Sciatic nerve (tissue), 2 donors: ENCODE data around the gene OR8H3. TPM values are rescaled to one million over a fixed set of nuclear protein-coding genes. Genes with fewer than 3 reads are reported as not detected.
"Not testable (repeated sequence)": the region's sequence is repeated elsewhere in the genome, so short reads cannot be mapped to it uniquely, and the experiment has no call there.

ENCODE experiments used
- ATAC-seq: fragments of 200-7000 bp; cut with Tn5 transposase; one replicate; pipeline ENCODE4 v1.9.1; 2020; ENCODE audit warnings: mild to moderate bottlenecking, moderate library complexity
- DNase-seq: peaks from one replicate; pipeline ENCODE4 v3.0.0-alpha.2; 2020; ENCODE audit warnings: low spot score
- intact Hi-C: fragments of 100-400 bp; cut with DNase I; formaldehyde crosslinking; loops from one replicate; pipeline ENCODE4 v1.14.2; 2022
- total RNA-seq: library from RNA; stranded (reverse); fragmentation: NEBNext Ultra II Directional; extraction: Animal tissue kit (Norgen Biotek cat#: 25700); gene quantifications from one replicate; pipeline ENCODE4 v1.2.1, GENCODE V29; 2021
- donor health status: DM: no; HTN: no; CAD: no.
- donor health status: DM: no; HTN: no; CAD: no.

The OR8H3 gene, protein sequence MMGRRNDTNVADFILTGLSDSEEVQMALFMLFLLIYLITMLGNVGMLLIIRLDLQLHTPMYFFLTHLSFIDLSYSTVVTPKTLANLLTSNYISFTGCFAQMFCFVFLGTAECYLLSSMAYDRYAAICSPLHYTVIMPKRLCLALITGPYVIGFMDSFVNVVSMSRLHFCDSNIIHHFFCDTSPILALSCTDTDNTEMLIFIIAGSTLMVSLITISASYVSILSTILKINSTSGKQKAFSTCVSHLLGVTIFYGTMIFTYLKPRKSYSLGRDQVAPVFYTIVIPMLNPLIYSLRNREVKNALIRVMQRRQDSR
- not detected for total RNA-seq

DNA sequence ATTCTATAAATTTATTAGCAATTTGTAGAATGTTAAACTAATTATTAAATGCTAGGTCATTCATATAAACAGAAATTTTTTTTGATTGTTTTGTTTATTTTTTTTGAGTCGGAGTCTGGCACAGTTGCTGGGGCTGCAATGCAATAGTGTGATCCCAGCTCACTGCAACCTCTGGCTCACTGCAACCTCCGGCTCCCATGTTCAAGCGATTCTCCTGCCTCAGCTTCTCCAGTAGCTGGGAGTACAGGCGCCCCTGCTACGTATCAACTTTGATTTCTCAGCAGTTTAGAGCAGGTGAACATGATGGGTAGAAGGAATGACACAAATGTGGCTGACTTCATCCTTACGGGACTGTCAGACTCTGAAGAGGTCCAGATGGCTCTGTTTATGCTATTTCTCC lies at the start of gene OR8H3:
Gene OR8H3 (plus strand): TSS at position 301 of the 400 bp plus-strand sequence. CDS start 0 bp downstream, at position 301.
- DNase-seq (no peak), ATAC-seq (no peak)
- intact Hi-C loops = no loop called here

DNA sequence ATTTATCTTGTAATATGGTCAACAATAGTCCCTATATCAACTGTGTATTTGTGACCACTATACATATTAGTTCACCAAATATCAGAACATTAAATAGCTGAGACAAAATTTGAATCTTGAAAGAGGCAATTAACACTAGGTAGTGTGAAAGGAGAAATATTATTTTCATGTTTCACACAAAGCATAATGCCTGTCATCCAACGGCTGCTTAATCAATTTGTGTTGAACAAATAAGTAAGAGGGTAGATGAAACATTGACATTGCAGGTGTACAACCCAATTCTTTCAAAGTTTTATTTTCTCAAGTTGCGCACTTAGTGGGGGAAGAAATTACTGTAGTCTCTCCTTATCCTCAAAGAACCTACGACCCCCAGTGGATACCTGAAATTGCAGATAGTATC lies 32.5 kb upstream of the OR8H3 start:
- DNase-seq (no peak), ATAC-seq (no peak)
- intact Hi-C loops = no loop called here

DNA sequence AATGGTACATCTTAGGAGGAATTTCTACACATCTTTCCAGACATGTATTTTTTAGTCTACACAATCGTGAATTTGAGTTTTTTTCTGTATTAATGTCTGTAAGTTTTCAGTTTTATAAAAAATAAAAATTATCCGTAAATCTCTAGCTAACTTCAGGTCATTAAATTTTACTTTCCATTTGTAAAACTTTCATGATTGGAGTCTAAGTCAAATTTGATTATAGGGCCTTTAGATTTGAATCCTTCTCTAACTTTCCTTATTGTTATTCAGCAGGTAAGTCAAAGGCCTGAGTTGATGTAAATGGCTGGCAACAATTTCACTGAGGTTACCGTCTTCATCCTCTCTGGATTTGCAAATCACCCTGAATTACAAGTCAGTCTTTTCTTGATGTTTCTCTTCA lies 29.2 kb upstream of the OR8H3 start, which contains the start of gene OR8I2:
Gene OR8I2 (plus strand): TSS at position 301 of the 400 bp plus-strand sequence. CDS start 0 bp downstream, at position 301.
- no peak for ATAC-seq
- no peak for DNase-seq
- intact Hi-C loops = no loop called here

DNA sequence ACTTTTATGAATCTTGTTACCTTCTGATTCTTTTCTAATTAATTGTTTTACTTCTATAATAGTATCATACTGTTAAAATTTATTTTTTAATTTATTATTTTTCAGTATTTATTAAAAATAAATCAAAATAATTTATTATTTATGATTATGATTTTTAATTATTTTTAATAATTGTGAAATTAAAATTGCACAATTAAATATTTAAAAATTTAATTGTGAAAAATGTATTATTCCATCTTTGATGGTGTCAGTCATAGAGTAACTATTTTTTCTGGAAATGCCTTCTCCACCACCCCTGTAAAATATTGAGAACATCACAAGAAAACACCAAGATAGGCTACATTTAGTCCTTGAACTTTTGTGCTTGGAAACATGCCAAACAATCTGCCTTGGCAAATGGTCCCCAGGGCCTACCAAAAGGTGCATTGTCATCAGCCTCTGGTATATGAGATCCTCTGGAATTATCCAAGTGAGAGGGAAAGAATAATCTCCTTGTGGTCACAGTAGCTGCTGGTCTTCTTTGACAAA lies 18.9 kb upstream of the OR8H3 start, which contains the start of gene OR8H2:
Gene OR8H2 (plus strand): TSS at position 478 of the 528 bp plus-strand sequence. CDS start 1,356 bp downstream, outside the sequence.
- intact Hi-C loops = no loop called here
- DNase-seq (no peak), ATAC-seq (no peak)

DNA sequence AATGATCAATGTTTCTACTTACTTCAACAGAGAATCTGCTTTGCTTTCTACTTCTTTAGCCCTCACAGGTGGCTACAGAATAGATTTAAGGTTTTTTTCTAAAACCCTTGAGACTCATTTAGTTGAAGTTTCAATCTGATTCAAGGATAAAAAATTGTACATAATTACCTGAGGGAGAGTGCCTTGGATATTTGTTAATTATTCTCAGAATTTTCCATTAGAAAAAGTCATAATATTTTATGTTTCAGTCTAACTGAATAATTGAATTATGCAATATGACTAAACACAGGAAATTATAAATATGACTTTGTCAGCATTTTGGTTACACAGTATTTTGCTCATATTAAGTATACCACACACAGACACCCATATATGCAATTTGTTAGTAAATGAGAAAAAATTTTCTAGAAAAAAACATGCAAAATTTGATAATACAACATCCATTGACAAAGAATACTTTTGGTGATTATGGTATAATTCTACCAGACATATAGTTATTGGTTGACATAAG lies 18.0 kb downstream of the OR8H3 start, which contains the start of gene OR8J3:
Gene OR8J3 (minus strand): TSS at position 51 of the 511 bp plus-strand sequence. CDS start 2,483 bp downstream, outside the sequence.
- intact Hi-C loops = no loop called here
- no peak for ATAC-seq
- DNase-seq = no peak

DNA sequence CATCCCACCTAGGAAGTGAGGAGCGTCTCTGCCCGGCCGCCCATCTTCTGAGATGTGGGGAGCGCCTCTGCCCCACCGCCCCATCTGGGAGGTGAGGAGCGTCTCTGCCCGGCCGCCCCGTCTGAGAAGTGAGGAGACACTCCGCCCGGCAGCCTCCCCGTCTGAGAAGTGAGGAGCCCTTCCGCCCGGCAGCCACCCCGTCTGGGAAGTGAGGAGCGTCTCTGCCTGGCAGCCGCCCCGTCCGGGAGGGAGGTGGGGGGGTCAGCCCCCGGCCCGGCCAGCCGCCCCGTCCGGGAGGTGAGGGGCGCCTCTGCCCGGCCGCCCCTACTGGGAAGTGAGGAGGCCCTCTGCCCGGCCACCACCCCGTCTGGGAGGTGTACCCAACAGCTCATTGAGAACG lies 21.5 kb downstream of the OR8H3 start:
- DNase-seq, ATAC-seq, intact Hi-C loops: not testable (repeated sequence)

DNA sequence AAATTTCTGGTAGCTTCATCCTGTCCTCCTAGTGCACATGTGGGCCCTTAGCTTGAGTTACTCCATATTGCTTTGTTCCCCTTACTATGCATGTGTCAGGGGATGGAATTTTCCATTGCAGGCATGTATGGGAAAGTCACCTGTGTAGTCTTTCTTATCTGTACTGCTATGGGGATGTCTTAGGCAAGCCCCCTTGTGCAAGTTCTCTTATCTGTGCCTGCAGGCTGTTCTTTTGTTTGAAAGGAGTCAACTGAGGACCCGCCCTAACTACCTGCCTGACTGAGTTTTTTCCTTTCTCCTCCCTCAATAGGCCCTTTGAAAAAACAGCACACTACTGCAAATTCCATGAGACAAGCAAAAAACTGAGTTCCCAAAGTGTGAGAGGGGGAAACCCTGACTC lies 29.2 kb downstream of the OR8H3 start:
- ATAC-seq = no peak
- intact Hi-C loops = no loop called here
- DNase-seq = no peak

DNA sequence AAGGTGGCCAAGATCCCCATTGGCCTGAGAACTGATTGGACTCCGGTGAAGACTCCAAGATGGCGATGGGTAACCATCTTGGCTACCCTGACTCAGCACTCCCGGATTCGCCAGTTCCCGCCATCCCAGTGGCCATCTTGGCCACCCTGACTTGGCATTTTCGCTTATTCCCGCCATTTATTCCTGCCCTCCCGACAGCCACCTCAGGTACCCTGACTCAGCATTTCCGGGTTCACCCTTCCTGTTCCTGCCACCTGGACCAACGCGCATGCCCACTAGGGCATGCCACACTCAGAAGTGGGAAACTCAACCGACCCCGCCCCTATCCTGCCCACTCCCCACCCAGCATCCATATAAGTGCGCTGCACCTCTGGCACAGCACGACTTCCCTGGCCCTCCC lies 30.2 kb downstream of the OR8H3 start:
- ATAC-seq = no peak
- intact Hi-C loops = no loop called here
- DNase-seq = no peak

DNA sequence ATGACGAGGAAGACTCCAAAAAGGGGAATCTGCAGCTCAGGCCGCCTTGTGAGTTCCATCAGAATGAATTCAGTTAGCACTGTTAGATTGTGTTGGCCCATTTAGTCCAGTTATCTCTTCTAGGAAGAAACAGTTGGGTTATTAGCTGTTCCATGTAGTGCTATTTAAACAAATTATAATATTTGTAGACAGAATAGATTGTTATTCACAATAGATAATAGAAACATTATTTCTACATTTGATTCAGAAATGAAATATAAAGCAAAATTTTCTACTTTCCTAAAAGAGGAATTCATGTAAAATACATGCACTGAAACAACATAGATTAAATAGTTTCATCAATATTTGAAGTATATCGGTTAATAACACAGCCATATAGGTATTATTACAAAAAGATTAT lies 38.0 kb downstream of the OR8H3 start, which contains the start of gene OR8K5:
Gene OR8K5 (minus strand): TSS at position 101 of the 400 bp plus-strand sequence. CDS start 0 bp downstream, at position 101.
- ATAC-seq = no peak

DNA sequence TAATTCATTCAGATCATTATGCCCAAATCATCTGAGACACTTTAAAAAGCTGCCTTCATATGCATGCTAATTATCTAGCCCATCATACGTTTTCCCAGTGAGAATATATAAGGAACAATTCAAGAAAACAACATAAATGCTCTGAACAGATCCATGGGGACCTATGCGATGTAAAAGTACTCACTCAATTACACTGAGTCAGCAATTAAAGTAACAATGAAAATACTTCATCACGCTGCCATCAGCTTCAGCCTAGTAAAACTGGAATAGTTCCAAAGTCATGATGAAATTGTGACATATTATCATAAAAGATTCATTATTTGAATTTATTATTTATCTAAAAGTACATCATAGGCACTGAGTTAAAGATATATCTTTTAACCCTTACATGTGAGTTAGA lies 41.6 kb downstream of the OR8H3 start:
- intact Hi-C loops = loop anchor here (5.0 kb wide), 1 partner anchor 282 kb away; the partner anchor contains the start of gene TRIM51

More for the DNA sequence above, 38.0 kb downstream of the OR8H3 start, which contains the start of gene OR8K5:
- intact Hi-C loops = loop anchor here (5.0 kb wide), 1 partner anchor 278 kb away; the partner anchor contains the start of gene TRIM51
- DNase-seq = no peak

DNA sequence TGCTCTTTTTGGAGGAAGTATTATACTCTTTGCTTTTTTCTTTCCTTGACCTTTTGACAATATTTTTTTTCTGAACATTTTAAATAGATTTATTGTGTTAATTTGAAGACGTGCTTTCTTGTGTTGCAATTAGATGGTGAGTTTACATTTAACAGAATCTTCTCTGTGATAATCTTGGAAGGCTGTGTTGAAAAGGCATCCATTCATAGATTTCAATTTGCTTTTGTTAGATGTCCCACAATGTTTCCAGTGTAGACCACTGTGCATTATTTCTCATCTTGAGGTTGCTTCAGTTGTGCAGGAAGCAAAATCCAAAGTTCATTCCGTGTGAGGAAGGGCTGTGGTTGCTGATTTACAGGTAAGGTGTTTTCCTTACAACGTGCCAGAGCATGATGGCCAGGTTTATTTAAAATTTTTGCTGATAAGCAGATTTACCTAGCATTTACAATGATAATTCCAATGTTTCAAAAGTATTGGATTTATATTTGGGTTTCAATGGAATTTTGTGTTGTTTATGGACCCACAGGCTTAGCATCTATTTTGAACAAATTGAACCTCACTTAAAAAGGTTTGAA lies 50.2 kb downstream of the OR8H3 start:
- intact Hi-C loops = no loop called here
- ATAC-seq (no peak), DNase-seq (no peak)

More for the DNA sequence above, 41.6 kb downstream of the OR8H3 start:
- DNase-seq = no peak
- ATAC-seq = no peak

Other genes with a start within 250 kb of the OR8H3 start
- gene TRIM51, start 239.1 kb upstream of the OR8H3 start, total RNA-seq = not detected
- not detected for gene OR5W2, start 207.8 kb upstream of the OR8H3 start, total RNA-seq
- gene OR5I1, start 186.0 kb upstream of the OR8H3 start, total RNA-seq = not detected
- not detected for gene OR10AG1, start 152.4 kb upstream of the OR8H3 start, total RNA-seq
- gene OR5F1, start 127.7 kb upstream of the OR8H3 start, total RNA-seq = not detected
- not detected for gene OR5AS1, start 94.7 kb upstream of the OR8H3 start, total RNA-seq
- not detected for gene OR8I2, start 29.1 kb upstream of the OR8H3 start, total RNA-seq
- gene OR8H2, start 18.7 kb upstream of the OR8H3 start, total RNA-seq = not detected
- not detected for gene OR8J3, start 17.8 kb downstream of the OR8H3 start, total RNA-seq
- gene OR8K5, start 37.9 kb downstream of the OR8H3 start, total RNA-seq = not detected
- not detected for gene OR5J2, start 54.2 kb downstream of the OR8H3 start, total RNA-seq
- not detected for gene OR5T2, start 111.9 kb downstream of the OR8H3 start, total RNA-seq
- gene OR5T3, start 129.9 kb downstream of the OR8H3 start, total RNA-seq = not detected
- not detected for gene OR5T1, start 151.8 kb downstream of the OR8H3 start, total RNA-seq
- not detected for gene OR8H1, start 169.9 kb downstream of the OR8H3 start, total RNA-seq
- not detected for gene OR8K3, start 192.8 kb downstream of the OR8H3 start, total RNA-seq
- gene OR8K1, start 223.7 kb downstream of the OR8H3 start, total RNA-seq = not detected
- not detected for gene OR8J1, start 231.9 kb downstream of the OR8H3 start, total RNA-seq